PC-3 (cell line): Measurements from ENCODE around the gene DNM1L.

Experiments used
- EZH2 ChIP-seq: fragments of 300-600 bp; sonication (generic); IDR thresholded peaks from one replicate; pipeline ENCODE4 v1.6.1; 2017; ENCODE audit warnings: antibody characterized with exemption, mild to moderate bottlenecking, low read length; ENCODE audit not compliant: unreplicated experiment
- EZH2phosphoT487 ChIP-seq: fragments of 300-600 bp; sonication (generic); IDR thresholded peaks from 2 replicates; pipeline ENCODE4 v1.6.1; 2018; ENCODE audit warnings: mild to moderate bottlenecking, antibody characterized with exemption, low read length, borderline replicate concordance
- TF ChIP-seq, protein P1 (sequence below): fragments of 300-600 bp; sonication (generic); conservative IDR thresholded peaks from 2 replicates; pipeline ENCODE4 v1.5.1; 2017; ENCODE audit warnings: antibody characterized with exemption, low read depth, mild to moderate bottlenecking, low read length

GRCh38 chr12:32726286-32726685 is 47.2 kb downstream of the DNM1L start:
- TF ChIP-seq, protein P1, sequence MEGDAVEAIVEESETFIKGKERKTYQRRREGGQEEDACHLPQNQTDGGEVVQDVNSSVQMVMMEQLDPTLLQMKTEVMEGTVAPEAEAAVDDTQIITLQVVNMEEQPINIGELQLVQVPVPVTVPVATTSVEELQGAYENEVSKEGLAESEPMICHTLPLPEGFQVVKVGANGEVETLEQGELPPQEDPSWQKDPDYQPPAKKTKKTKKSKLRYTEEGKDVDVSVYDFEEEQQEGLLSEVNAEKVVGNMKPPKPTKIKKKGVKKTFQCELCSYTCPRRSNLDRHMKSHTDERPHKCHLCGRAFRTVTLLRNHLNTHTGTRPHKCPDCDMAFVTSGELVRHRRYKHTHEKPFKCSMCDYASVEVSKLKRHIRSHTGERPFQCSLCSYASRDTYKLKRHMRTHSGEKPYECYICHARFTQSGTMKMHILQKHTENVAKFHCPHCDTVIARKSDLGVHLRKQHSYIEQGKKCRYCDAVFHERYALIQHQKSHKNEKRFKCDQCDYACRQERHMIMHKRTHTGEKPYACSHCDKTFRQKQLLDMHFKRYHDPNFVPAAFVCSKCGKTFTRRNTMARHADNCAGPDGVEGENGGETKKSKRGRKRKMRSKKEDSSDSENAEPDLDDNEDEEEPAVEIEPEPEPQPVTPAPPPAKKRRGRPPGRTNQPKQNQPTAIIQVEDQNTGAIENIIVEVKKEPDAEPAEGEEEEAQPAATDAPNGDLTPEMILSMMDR: no peak
- no peak for TF ChIP-seq EZH2
- TF ChIP-seq EZH2phosphoT487: no peak
